OCI-LY7 (cell line): ENCODE data around the gene SLC25A40. TPM values are rescaled to one million over a fixed set of nuclear protein-coding genes. Genes with fewer than 3 reads are reported as not detected.

ENCODE experiments used
- BruUV-seq: library from RNA; stranded (reverse); fragments of 400-500 nt; replicated peaks from 2 replicates; lab custom pipeline; 2021; lab: Mats Ljungman, UMichigan
- CTCF ChIA-PET: fragments of 300-600 bp; sonication (Branson Sonifier 250); formaldehyde crosslinking; loops from one replicate; lab custom pipeline; 2022; ENCODE audit warnings: antibody characterized with exemption; ENCODE audit not compliant: unreplicated experiment; lab: Charles Lee
- POLR2A ChIA-PET: fragments of 300-600 bp; sonication (Branson Sonifier 250); formaldehyde crosslinking; loops from one replicate; lab custom pipeline; 2022; ENCODE audit warnings: antibody characterized with exemption; lab: Charles Lee
- DNase-seq: peaks from one replicate; pipeline ENCODE4 v3.0.0-alpha.2; 2015; ENCODE audit warnings: low spot score
- H2AFZ ChIP-seq: fragments of 200-600 bp; sonication (generic), shearing (Covaris generic); 2 replicates; pipeline ENCODE4 v1.6.1; 2014; ENCODE audit warnings: mild to moderate bottlenecking, antibody characterized with exemption, low read length, moderate library complexity
- H3K27ac ChIP-seq: fragments of 200-600 bp; sonication (generic); 2 replicates; pipeline ENCODE4 v1.5.1; 2014; ENCODE audit warnings: mixed run types, low read depth, mild to moderate bottlenecking, moderate library complexity, low read length, inconsistent platforms; ENCODE audit not compliant: poor library complexity, severe bottlenecking
- H3K36me3 ChIP-seq: fragments of 200-600 bp; sonication (generic); 2 replicates; pipeline ENCODE4 v1.6.1; 2014; ENCODE audit warnings: mild to moderate bottlenecking, antibody characterized with exemption, low read length, moderate library complexity, mixed read lengths; ENCODE audit not compliant: insufficient read depth
- H3K4me1 ChIP-seq: fragments of 200-600 bp; sonication (generic); 2 replicates; pipeline ENCODE4 v1.5.1; 2014; ENCODE audit warnings: mild to moderate bottlenecking, low read length; ENCODE audit not compliant: insufficient read depth, poor library complexity, severe bottlenecking
- H3K4me2 ChIP-seq: fragments of 200-600 bp; sonication (generic); 2 replicates; pipeline ENCODE4 v1.6.1; 2014; ENCODE audit warnings: mild to moderate bottlenecking, low read length
- H3K4me3 ChIP-seq: fragments of 200-600 bp; sonication (generic); 2 replicates; pipeline ENCODE4 v1.5.1; 2014; ENCODE audit warnings: mild to moderate bottlenecking, low read depth, low read length; ENCODE audit not compliant: poor library complexity, severe bottlenecking
- H3K79me2 ChIP-seq: fragments of 200-600 bp; sonication (generic); 2 replicates; pipeline ENCODE4 v1.6.1; 2016; ENCODE audit warnings: low read depth, mild to moderate bottlenecking, low read length, moderate library complexity, mixed read lengths; ENCODE audit not compliant: insufficient read depth
- H3K9me2 ChIP-seq: fragments of 200-600 bp; sonication (generic); 2 replicates; pipeline ENCODE4 v1.6.1; 2016; ENCODE audit warnings: mild to moderate bottlenecking, low read length, mixed read lengths; ENCODE audit not compliant: insufficient read depth
- H3K9me3 ChIP-seq: fragments of 200-600 bp; sonication (generic); 2 replicates; pipeline ENCODE4 v1.6.1; 2014; ENCODE audit warnings: mild to moderate bottlenecking, mixed run types, low read length, mixed read lengths
- H4K20me1 ChIP-seq: fragments of 200-600 bp; sonication (generic); 2 replicates; pipeline ENCODE4 v1.6.1; 2014; ENCODE audit warnings: mild to moderate bottlenecking, antibody characterized with exemption, low read length, moderate library complexity, mixed read lengths; ENCODE audit not compliant: insufficient read depth
- CTCF ChIP-seq: fragments of 200-600 bp; sonication (generic); conservative IDR thresholded peaks from 2 replicates; pipeline ENCODE4 v1.5.1; 2014; ENCODE audit warnings: mild to moderate bottlenecking, antibody characterized with exemption, low read length, moderate library complexity, mixed read lengths
- EZH2phosphoT487 ChIP-seq: fragments of 200-600 bp; sonication (generic); IDR thresholded peaks from 2 replicates; pipeline ENCODE4 v1.6.1; 2018; ENCODE audit warnings: low read depth, borderline replicate concordance, mild to moderate bottlenecking, mixed run types, antibody characterized with exemption, low read length, moderate library complexity, mixed read lengths
- intact Hi-C: fragments of 100-400 bp; cut with micrococcal nuclease; formaldehyde crosslinking; loops from one replicate; pipeline ENCODE4 v1.10.0; 2022; ENCODE audit not compliant: unreplicated experiment
- total RNA-seq, 2 experiments: library from RNA; depleted of rRNA in 1 of 2; stranded (reverse); fragments of >200 nt in 1 of 2; shearing (Covaris generic) in 1 of 2; gene quantifications; 2 replicates each; pipeline ENCODE4 v1.2.3, GENCODE V29; 2014 to 2022

Gene SLC25A40
- total RNA-seq, 2 experiments from 2014 or later = 21.0 to 53.6 TPM

DNA sequence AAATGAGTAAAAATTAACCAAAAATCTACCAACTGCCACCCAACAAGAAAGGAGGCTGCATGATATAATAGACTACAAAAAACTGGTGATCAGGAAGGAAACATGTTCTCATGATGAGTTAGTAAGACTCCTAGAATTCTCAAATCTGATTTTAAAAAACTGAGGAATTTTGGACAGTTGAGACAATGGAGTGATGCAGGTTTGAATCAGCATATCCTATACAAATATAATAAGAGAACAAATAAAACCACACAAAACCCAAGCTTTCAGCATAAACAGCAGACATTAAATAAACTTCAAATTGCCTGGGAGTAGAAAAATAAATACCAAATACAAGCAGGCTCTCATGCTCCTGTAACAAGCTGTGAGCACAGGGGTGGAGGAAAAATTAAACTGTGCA is 57.8 kb downstream of the SLC25A40 start:
- H3K79me2 ChIP-seq = no peaks in the 10 kb centered on the region
- H3K27ac ChIP-seq = no peak overlapping the region
- POLR2A ChIA-PET = no interaction called here
- H4K20me1 ChIP-seq = no peaks in the 10 kb centered on the region
- H3K36me3 ChIP-seq = no peaks in the 10 kb centered on the region
- DNase-seq = no peak
- H3K9me2 ChIP-seq = no peaks in the 10 kb centered on the region
- H3K4me3 ChIP-seq = no peak overlapping the region
- CTCF ChIA-PET = no interaction called here
- no peaks in the 10 kb centered on the region for H3K9me3 ChIP-seq
- TF ChIP-seq EZH2phosphoT487 (no peak), CTCF (no peak)
- H3K4me1 ChIP-seq = no peaks in the 10 kb centered on the region
- no TSS peak for BruUV-seq
- intact Hi-C loops = no loop called here
- no peak overlapping the region for H3K4me2 ChIP-seq
- no peak overlapping the region for H2AFZ ChIP-seq

DNA sequence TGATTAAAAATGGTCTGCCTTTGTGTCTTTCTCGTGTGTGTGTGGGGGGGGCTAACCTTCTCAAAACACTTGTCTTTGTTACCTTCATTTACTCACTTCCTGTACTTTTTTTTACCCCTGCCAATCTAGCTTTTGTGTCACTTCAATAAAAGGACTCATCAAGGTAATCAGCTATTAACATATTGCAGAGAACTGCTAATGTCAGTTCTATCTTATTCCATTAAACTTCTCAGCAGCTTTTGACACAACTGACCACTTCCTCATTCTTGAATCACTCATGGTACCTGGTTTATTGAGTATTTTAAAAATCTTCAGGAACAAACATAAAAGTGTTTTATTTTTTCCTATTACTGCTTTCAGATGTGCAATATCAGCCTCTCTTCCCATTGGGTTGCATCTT is 59.8 kb downstream of the SLC25A40 start:
- Histone ChIP-seq H4K20me1 (no peaks in the 10 kb centered on the region), H3K9me2 (no peaks in the 10 kb centered on the region), H2AFZ (no peak overlapping the region), H3K27ac (no peak overlapping the region), H3K4me3 (no peak overlapping the region), H3K4me1 (no peaks in the 10 kb centered on the region), H3K36me3 (no peaks in the 10 kb centered on the region), H3K4me2 (no peak overlapping the region), H3K79me2 (no peaks in the 10 kb centered on the region), H3K9me3 (no peaks in the 10 kb centered on the region)
- intact Hi-C loops = no loop called here
- no TSS peak for BruUV-seq
- ChIA-PET POLR2A (interaction anchor here (0.6 kb wide), 1 partner anchor 1730 kb away, joined by 3 read pairs; no protein-coding TSS in a partner anchor), CTCF (interaction anchor here (1.3 kb wide), 1 partner anchor 12 kb away, joined by 3 read pairs; no protein-coding TSS in a partner anchor)
- TF ChIP-seq EZH2phosphoT487 (no peak), CTCF (no peak)
- no peak for DNase-seq

DNA sequence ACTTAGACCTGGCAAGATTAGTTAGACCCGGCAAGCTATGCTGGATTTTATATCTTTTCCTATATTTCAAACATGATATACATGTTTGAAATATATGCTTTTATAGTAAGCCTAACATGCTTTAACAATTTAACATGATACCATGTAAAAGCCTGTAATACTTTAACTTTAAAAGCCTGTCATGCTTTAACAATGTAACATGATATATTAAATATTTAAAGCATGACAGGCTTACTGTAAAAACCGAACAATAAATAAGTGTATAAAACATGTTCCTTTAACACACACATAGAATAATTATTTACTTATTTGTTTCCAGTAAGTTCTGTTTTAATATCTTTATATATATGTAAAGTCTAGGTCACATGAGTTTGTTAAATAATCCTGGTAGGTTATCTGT is 65.4 kb downstream of the SLC25A40 start:
- Histone ChIP-seq H3K36me3 (no peaks in the 10 kb centered on the region), H3K9me3 (no peaks in the 10 kb centered on the region), H3K9me2 (no peaks in the 10 kb centered on the region), H2AFZ (no peak overlapping the region), H3K4me1 (no peaks in the 10 kb centered on the region), H3K4me2 (no peak overlapping the region), H3K27ac (no peak overlapping the region), H4K20me1 (no peaks in the 10 kb centered on the region), H3K4me3 (no peak overlapping the region), H3K79me2 (no peaks in the 10 kb centered on the region)
- intact Hi-C loops = no loop called here
- ChIA-PET POLR2A (interaction anchor here (0.7 kb wide), 1 partner anchor 1095 kb away, joined by 3 read pairs; no protein-coding TSS in a partner anchor), CTCF (no interaction called here)
- no peak for DNase-seq
- TF ChIP-seq EZH2phosphoT487 (no peak), CTCF (no peak)
- no TSS peak for BruUV-seq
